Measurements from ENCODE around the gene ANKRD6.

Gene ANKRD6

DNA sequence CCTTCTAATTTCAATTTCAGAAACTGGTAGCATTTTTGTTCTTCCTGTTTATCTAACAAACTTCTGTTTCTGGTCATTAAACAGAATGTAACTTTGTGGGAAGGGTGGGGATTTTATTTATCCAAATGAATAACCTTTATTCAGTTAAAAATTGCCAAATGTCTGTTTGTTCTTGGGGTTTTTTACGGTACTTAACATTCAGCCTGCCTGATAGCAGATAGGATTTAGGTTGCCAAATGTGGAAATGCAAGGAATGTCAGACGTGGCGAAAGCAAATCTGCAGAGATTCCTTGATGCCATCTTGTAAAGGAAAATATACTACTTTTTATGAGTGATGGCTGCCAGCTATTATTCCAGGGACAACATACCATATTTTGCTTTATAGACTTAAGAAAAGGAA lies 109.9 kb downstream of the ANKRD6 start:
- no peak for DNase-seq (ENCODE audit: low read depth, low spot score)
- ChIA-PET POLR2A (no interaction called here), CTCF (no interaction called here)
- TF ChIP-seq CTCF (IDR thresholded peaks at IDR 0.05; ENCODE audit: insufficient read depth, low read length, missing control alignments), result no peak
- H3K4me3 ChIP-seq (ENCODE audit: low read depth, low read length), result no peak overlapping the region

- DNase-seq (ENCODE audit: low read depth, low spot score), result no peak
- POLR2A ChIA-PET, result no interaction called here
- no peak overlapping the region for H3K4me3 ChIP-seq (ENCODE audit: low read depth, low read length)
- TF ChIP-seq CTCF (IDR thresholded peaks at IDR 0.05; ENCODE audit: insufficient read depth, low read length, missing control alignments), result no peak
- CTCF ChIA-PET, result no interaction called here
Measured at GRCh38 chr6:89547281-89547680, 114.3 kb downstream of the ANKRD6 start.

DNA sequence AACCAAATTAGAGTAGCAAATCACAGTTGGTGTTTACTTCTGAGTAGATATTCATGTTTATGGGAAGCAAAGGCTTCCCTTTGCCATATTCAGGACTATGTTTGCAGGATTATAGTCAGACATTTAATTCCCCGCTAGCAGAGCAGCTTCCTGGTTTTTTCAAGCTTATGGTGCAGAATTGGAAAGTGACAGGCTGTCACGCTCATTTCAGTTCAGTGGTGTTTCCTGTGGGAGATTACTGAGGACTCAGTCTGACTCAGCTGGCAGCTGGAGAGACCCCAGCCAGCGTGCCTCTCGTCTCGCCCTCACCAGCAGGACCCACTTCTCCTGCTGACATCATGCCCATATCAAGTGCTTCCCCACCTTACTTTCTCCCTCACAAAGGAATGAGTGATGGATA lies 120.5 kb downstream of the ANKRD6 start:
- TF ChIP-seq CTCF (IDR thresholded peaks at IDR 0.05; ENCODE audit: insufficient read depth, low read length, missing control alignments), result no peak
- CTCF ChIA-PET, result no interaction called here
- no peak overlapping the region for H3K4me3 ChIP-seq (ENCODE audit: low read depth, low read length)
- no peak for DNase-seq (ENCODE audit: low read depth, low spot score)
- POLR2A ChIA-PET, result no interaction called here

GRCh38 chr6:89554106-89554505 lies 121.2 kb downstream of the ANKRD6 start:
- TF ChIP-seq CTCF (IDR thresholded peaks at IDR 0.05; ENCODE audit: insufficient read depth, low read length, missing control alignments), result no peak
- ChIA-PET CTCF (no interaction called here), POLR2A (no interaction called here)
- DNase-seq (ENCODE audit: low read depth, low spot score), result no peak
- H3K4me3 ChIP-seq (ENCODE audit: low read depth, low read length), result no peak overlapping the region

- no peak for TF ChIP-seq CTCF (IDR thresholded peaks at IDR 0.05; ENCODE audit: insufficient read depth, low read length, missing control alignments)
- POLR2A ChIA-PET, result no interaction called here
- CTCF ChIA-PET, result no interaction called here
- H3K4me3 ChIP-seq (ENCODE audit: low read depth, low read length), result no peak overlapping the region
- DNase-seq (ENCODE audit: low read depth, low spot score), result no peak
Measured at GRCh38 chr6:89555031-89555430, 122.1 kb downstream of the ANKRD6 start.

GRCh38 chr6:89555806-89556205 lies 122.9 kb downstream of the ANKRD6 start:
- TF ChIP-seq CTCF (IDR thresholded peaks at IDR 0.05; ENCODE audit: insufficient read depth, low read length, missing control alignments), result no peak
- POLR2A ChIA-PET, result no interaction called here
- CTCF ChIA-PET, result no interaction called here
- DNase-seq (ENCODE audit: low read depth, low spot score), result no peak
- H3K4me3 ChIP-seq (ENCODE audit: low read depth, low read length), result no peak overlapping the region

All from AG04449 (cell line).